Epithelial cell of umbilical artery (primary cell): Measurements from ENCODE around the gene OR4C46. TPM values are rescaled to one million over a fixed set of nuclear protein-coding genes. Genes with fewer than 3 reads are reported as not detected.

Source experiments
- total RNA-seq: library from RNA; depleted of rRNA; stranded (reverse); fragments of >200 nt; gene quantifications from 2 replicates; pipeline ENCODE4 v1.2.3, GENCODE V29; 2014

The OR4C46 gene
- not detected in 2 replicates for total RNA-seq

GRCh38 chr11:54603898-54604297 lies at the start of gene OR4C46:
TSS of gene OR4C46 (minus strand) at chr11:54603998. CDS start at chr11:54603998, 0 bp downstream.

Other genes with a start within 250 kb of the OR4C46 start
- not detected in 2 replicates for gene OR4A5, start 102.8 kb upstream of the OR4C46 start, total RNA-seq